GM12875 (cell line): ENCODE data around the gene TMEM120B.
"Not testable (repeated sequence)": the region's sequence is repeated elsewhere in the genome, so short reads cannot be mapped to it uniquely, and the experiment has no call there.

Source experiments
- H3K4me3 ChIP-seq: one replicate; pipeline ENCODE4 v1.5.1; 2011; ENCODE audit warnings: low read depth, low read length, control low read depth
- CTCF ChIP-seq: IDR thresholded peaks from 2 replicates; pipeline ENCODE4 v1.5.1; 2011; ENCODE audit warnings: low read depth, mild to moderate bottlenecking, control low read depth, inconsistent platforms, low read length, moderate library complexity, borderline replicate concordance; ENCODE audit not compliant: insufficient read depth

TMEM120B gene

GRCh38 chr12:121731473-121731872 lies 18.9 kb downstream of the TMEM120B start:
- TF ChIP-seq CTCF, result no peak
- H3K4me3 ChIP-seq, result no peak overlapping the region

- no peak overlapping the region for H3K4me3 ChIP-seq
- no peak for TF ChIP-seq CTCF
These were observed 21.3 kb downstream of the TMEM120B start for GRCh38 chr12:121733849-121734248.

GRCh38 chr12:121738340-121738858 lies 25.8 kb downstream of the TMEM120B start:
- TF ChIP-seq CTCF, result no peak
- H3K4me3 ChIP-seq, result no peak overlapping the region

GRCh38 chr12:121740847-121741246 lies 28.3 kb downstream of the TMEM120B start:
- H3K4me3 ChIP-seq, result no peak overlapping the region
- TF ChIP-seq CTCF, result no peak

- TF ChIP-seq CTCF, result no peak
- H3K4me3 ChIP-seq, result no peak overlapping the region
These were observed 29.2 kb downstream of the TMEM120B start for GRCh38 chr12:121741743-121742142.

GRCh38 chr12:121745545-121745944 lies 33.0 kb downstream of the TMEM120B start:
- not testable (repeated sequence) for H3K4me3 ChIP-seq

- no peak overlapping the region for H3K4me3 ChIP-seq
These were observed 35.6 kb downstream of the TMEM120B start for GRCh38 chr12:121748218-121748570.

More at GRCh38 chr12:121748218-121748570, 35.6 kb downstream of the TMEM120B start:
- TF ChIP-seq CTCF, result no peak
